ENCODE results near the gene ARL8B. TPM values are rescaled to one million over a fixed set of nuclear protein-coding genes. Genes with fewer than 3 reads are reported as not detected.

The ARL8B gene
- total and polyA plus RNA-seq, 2 of the 8 experiments (the other 6 are each of a cell fraction or from before 2014, with no cell fraction given): 14.5 to 27.8 TPM

GRCh38 chr3:5160940-5161858 lies 39.1 kb downstream of the ARL8B start:
- WGBS, 2 experiments (ENCODE audit: extremely low coverage in 1 of 2, insufficient coverage in 1 of 2, insufficient read length in 1 of 2, insufficient replicate concordance in 2 of 2, low coverage in 1 of 2, low lambda C conversion rate in 2 of 2, missing lambda C conversion rate in 1 of 2): 83% methylated on average over 4 of the region's 4 CpGs; no CpG with 5 or more reads in 1 of the 2 experiments
- H4K8ac ChIP-seq (ENCODE audit: extremely low read depth, insufficient read depth, low read length): no peak overlapping the region
- FAIRE-seq: no peak

More at GRCh38 chr3:5160940-5161858, 39.1 kb downstream of the ARL8B start:
- Histone ChIP-seq H3K4ac (replicated peaks; ENCODE audit: insufficient read length, low read depth, low read length) (no peak overlapping the region), H3K36me3 (ENCODE audit: control insufficient read depth in 2 of 4, insufficient read depth in 4 of 4, low read length in 3 of 4) (no peaks in the 10 kb centered on the region), H2BK15ac (ENCODE audit: low read length) (no peak overlapping the region), H3K4me2 (ENCODE audit: insufficient read depth in 1 of 2, low read depth in 2 of 2, low read length in 2 of 2) (peak overlapping the region; percentile 2 to 6; a peak in 1 of 4 replicates), H4K20me1 (replicated peaks in 1 of 2; ENCODE audit: control insufficient read depth in 1 of 2, insufficient read depth in 2 of 2, low read length in 2 of 2) (peaks cover 0 to 7% of the 10 kb centered on the region in 2 experiments), H3K79me2 (ENCODE audit: control insufficient read depth in 1 of 2, insufficient read depth in 2 of 2, low read length in 2 of 2) (peaks cover 6 to 94% of the 10 kb centered on the region in 2 experiments), H4K91ac (replicated peaks; ENCODE audit: insufficient read length, low read length) (no peak overlapping the region), H2BK120ac (replicated peaks; ENCODE audit: low read depth, low read length) (no peak overlapping the region), H2BK12ac (ENCODE audit: low read depth, low read length) (no peak overlapping the region), H3K23me2 (ENCODE audit: low read depth, low read length) (no peaks in the 10 kb centered on the region), H2AK5ac (ENCODE audit: low read depth, low read length) (no peak overlapping the region), H3K4me1 (replicated peaks in 1 of 4; ENCODE audit: control insufficient read depth in 3 of 4, insufficient read depth in 4 of 4, low read length in 3 of 4) (peaks cover 4 to 11% (median 7%) of the 10 kb centered on the region in 4 experiments; a peak in 5 of 7 replicates), H3K14ac (ENCODE audit: insufficient read length) (no peak overlapping the region), H3K9ac (replicated peaks in 1 of 4; ENCODE audit: extremely low read depth in 1 of 4, low read depth in 3 of 4, low read length in 3 of 4) (no peak overlapping the region), H2AFZ (ENCODE audit: low read length) (no peak overlapping the region), H4K5ac (ENCODE audit: insufficient read length, low read depth, low read length) (no peak overlapping the region), H2BK5ac (ENCODE audit: low read depth, low read length) (no peak overlapping the region), H2BK20ac (ENCODE audit: low read length) (no peak overlapping the region), H3K56ac (replicated peaks; ENCODE audit: insufficient read length, low read depth, low read length) (no peak overlapping the region), H3K9me3 (ENCODE audit: insufficient read depth in 2 of 2, low read depth in 1 of 2, low read length in 1 of 2) (no peaks in the 10 kb centered on the region), H3K4me3 (ENCODE audit: extremely low read depth in 1 of 4, insufficient read depth in 2 of 4, low read depth in 3 of 4, low read length in 4 of 4) (no peak overlapping the region), H3K18ac (ENCODE audit: extremely low read depth, low read length) (no peak overlapping the region), H3K23ac (ENCODE audit: insufficient read length) (no peak overlapping the region), H3K27me3 (replicated peaks in 1 of 4; ENCODE audit: control insufficient read depth in 3 of 4, extremely low read depth in 1 of 4, insufficient read depth in 3 of 4, low read length in 3 of 4) (no peaks in the 10 kb centered on the region), H3K79me1 (ENCODE audit: low read depth, low read length) (no peaks in the 10 kb centered on the region), H3K27ac (ENCODE audit: low read depth, low read length) (no peak overlapping the region)
- no peak for TF ChIP-seq SIX5 (IDR thresholded peaks at IDR 0.05; ENCODE audit: low read depth, low read length)
- no peak for TF ChIP-seq HDAC2 (IDR thresholded peaks at IDR 0.05; ENCODE audit: borderline replicate concordance in 1 of 2, low read depth in 2 of 2, low read length in 2 of 2)
- TF ChIP-seq NRF1 (IDR thresholded peaks at IDR 0.05; ENCODE audit: low read depth, low read length): no peak
- no peak for TF ChIP-seq CBX8 (IDR thresholded peaks at IDR 0.05; ENCODE audit: borderline replicate concordance, low read depth, low read length)
- TF ChIP-seq POLR2AphosphoS5 (IDR thresholded peaks at IDR 0.05; ENCODE audit: low read depth, low read length): no peak
- no peak for TF ChIP-seq SP4 (IDR thresholded peaks at IDR 0.05; ENCODE audit: low read length)
- no peak for TF ChIP-seq TAF1 (IDR thresholded peaks at IDR 0.05; ENCODE audit: low read depth, low read length)
- POLR2A ChIA-PET (ENCODE audit: partially characterized antibody): no interaction called here
- CTCF ChIA-PET (ENCODE audit: partially characterized antibody): interaction anchor here (0.6 to 1.5 kb wide), 6 partner anchors 22 to 653 kb away, joined by 3 read pairs; no protein-coding TSS in a partner anchor
- no peak for DNase-seq (ENCODE audit: low read depth in 1 of 2, low spot score in 2 of 2)

Measured in H1 (cell line).